ENCODE results near the gene SH3TC1.

SH3TC1 gene

DNA sequence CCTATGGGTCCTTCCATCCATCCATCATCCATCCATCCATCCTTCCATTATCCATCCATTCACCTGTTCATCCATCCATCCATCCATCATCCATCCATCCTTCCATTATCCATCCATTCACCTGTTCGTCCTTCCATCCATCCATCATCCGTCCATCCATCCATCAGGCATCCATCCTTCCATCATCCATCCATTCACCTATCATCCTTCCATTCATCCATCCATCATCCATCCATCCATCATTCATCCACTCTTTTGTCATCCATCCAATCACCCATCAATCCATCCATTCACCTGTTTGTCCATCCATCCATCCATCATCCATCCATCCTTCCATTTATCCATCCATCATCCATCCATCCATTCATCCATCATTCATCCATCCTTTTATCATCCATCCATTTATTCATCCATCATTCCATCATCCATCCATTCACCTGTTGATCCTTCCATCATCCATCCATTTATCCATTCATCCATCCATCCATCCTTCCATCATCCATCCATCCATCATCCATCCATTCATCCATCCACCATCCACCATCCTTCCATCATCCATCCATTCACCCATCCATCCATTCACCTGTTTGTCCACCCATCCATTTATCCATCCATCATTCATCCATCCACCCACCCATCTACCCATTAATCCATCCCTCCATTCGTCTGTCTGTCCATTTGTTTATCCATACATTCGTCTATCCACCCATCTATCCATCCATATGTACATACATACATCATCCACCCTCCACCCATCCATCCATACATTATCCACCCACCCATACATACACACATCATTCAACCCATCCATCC, 34.8 kb downstream of the SH3TC1 start:
- DNase-seq: no peak

- no peak for DNase-seq
Measured at GRCh38 chr4:8234715-8235114, 35.6 kb downstream of the SH3TC1 start.

GRCh38 chr4:8235224-8235623, 36.1 kb downstream of the SH3TC1 start:
- DNase-seq: no peak

DNA sequence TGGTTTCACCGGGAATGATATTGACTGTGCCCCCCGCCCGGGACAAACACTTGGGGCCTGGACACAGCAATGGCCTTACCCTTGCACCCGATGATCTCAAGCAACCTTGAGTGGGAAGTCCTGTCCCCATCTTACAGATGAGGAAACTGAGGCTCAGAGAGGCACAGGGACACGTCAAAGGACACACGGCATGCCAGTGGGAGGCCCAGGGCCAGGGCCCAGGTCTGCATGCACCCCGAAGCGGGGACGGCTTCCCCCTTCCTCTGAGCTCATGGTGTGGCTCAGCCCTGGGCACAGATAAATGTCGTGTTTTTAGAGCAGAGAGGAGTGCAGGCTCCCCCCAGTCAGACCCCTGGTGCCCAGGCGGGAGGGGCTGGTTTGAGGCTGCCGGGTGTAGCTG, 36.6 kb downstream of the SH3TC1 start:
- no peak for DNase-seq

GRCh38 chr4:8236106-8236919, 37.2 kb downstream of the SH3TC1 start:
- DNase-seq: no peak

DNA sequence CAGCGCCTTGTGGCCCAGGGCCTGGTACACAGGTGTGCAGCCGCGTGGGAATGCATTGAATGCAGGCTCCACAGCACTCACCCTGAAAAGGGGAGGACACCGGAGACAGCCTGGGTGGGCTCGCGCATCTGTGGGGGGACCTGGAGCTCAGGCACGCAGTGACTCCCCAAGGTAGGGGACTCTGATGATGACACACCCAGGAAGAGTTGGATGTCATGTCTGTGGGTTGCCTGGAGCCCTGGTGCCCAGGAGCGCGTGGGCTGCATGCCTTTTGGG, 37.8 kb downstream of the SH3TC1 start:
- DNase-seq: no peak

- DNase-seq: no peak
Measured at GRCh38 chr4:8237256-8237989, 38.3 kb downstream of the SH3TC1 start.

DNA sequence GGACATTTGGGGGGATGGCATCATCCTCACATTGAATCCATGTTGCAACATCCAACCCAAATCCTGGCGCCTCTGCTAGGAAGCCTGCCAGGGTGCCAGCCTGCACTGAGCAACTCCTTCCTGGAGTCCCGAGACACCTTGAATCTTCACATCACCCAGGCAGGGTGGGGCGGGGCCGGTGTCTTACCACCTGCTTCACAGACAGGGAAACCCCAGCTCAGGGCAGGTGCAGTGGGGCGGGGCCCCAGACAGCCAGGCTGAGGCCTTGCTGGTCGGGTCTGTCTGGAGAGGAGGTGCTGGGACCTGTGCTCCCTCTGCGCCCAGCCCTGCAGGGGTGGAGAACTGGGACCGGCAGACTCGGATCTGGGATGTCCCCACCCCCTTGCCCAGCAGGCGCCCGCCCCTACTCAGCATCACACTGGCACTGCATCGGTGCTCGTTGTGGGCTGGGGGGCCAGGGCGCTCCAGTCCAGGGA, 39.0 kb downstream of the SH3TC1 start:
- DNase-seq: no peak

DNA sequence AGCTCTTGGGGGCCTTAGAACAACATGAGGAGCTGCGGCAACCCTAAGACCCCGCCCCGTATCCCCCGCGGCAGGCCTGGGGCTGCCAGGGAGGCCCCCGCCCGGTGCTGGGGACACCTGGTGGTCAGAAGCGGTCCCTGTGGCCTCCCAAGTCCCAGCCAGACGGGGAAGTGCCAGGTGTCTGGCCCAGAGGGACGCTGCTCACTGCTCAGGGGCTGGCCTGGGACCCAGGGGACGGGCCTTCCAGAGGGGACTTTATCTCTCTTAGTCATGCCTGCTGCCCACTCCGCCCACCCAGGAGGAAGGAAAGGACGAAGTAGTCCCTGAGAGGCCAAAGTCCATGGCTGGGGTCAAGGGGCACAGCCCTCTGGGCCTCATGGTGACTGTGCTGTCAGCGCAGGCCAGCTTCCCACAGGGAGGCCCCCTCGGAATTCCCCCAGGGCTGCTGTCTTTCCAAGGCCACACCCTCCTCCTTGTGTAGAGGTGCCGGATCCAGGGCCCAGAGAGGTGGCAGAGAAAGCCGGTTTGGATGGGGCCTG, 39.5 kb downstream of the SH3TC1 start:
- DNase-seq: peak; percentile 38

GRCh38 chr4:8239226-8239625, 40.1 kb downstream of the SH3TC1 start:
- DNase-seq: no peak

DNA sequence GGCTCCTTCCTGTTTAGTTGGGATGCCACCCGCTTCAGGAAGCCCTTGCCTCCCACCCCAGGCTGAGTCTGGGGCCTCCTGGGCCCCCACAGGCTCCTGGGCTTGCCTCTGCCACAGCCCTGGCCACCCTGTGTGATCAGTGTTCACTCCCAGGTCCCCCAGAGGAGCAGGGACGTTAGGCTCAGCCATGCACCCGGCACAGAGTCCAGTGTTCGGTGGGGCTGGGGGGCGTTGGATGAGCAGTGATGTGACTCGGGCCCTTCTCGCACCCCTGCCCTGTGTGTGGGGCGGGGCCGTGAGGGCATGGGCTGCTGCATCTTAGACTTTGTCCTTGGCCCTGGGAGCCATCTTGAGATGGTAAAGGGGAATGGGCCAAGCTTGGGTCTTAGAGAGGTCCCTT, 40.6 kb downstream of the SH3TC1 start:
- DNase-seq: no peak

DNA sequence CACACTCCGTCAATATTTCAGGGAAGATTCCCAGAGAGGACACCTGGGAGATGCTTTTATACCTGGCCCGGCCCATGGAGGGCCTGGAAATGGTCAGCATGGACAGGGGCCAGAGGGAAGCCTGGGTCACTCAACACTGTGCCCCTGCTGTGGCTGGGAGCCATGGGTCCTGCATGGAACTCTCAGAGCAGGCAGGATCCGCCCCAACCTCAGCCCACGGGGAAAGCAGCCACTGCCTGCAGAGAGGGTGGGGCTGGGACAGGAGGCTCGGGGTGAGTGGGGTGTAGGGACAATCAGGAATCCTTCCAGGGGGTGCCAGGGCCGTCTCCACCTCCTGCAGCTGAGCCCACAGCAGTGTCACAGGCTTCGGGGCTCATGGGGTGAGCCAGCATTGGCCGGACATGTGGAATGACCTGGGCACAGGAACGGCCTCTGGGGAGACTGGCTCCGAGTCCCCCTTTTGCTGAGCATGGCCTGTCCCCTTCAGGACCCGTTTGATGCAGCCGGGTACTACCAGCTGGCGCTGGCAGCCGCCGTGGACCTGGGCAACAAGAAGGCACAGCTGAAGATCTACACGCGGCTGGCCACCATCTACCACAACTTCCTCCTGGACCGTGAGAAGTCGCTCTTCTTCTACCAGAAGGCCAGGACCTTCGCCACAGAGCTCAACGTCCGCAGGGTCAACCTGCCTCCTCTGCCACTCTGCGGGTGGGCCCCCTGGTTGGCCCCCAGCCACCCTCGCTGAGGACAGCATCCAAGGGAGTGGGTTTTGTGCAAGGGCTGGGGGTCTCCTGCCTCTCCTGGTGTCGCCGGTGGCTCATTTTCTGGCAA, 41.3 kb downstream of the SH3TC1 start:
- DNase-seq: no peak

DNA sequence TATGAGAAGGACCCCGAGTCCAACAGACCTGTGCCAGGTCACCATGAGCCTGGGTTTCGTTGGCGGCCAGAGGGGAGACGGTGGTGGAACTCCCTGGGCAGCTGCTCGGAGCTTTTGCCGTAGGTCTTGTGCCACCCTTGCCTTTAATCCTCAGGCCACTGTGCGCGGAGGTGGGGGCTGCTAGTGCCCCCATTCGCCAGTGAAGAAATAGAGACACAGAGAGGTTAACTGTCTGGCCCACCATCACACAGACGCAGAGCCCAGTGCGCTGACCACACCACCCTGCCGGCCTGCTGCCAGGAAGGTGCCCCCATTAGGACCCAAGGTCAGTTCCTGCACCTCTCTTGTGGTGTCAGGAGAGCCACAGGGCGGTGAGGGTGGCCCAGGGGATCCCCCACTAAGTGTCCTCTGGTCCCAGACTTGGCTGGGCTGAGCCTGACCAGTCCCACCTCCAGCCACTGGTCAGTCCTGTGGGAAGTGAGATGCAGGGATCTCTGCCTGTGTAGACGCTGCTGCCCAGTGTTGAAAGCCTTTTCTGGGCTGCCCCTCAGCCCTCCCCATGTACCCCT, 42.2 kb downstream of the SH3TC1 start:
- DNase-seq: no peak

- DNase-seq: peak; percentile 97
Measured at GRCh38 chr4:8241895-8242696, 43.0 kb downstream of the SH3TC1 start.

- DNase-seq: no peak
Measured at GRCh38 chr4:8242782-8243560, 43.9 kb downstream of the SH3TC1 start.

DNA sequence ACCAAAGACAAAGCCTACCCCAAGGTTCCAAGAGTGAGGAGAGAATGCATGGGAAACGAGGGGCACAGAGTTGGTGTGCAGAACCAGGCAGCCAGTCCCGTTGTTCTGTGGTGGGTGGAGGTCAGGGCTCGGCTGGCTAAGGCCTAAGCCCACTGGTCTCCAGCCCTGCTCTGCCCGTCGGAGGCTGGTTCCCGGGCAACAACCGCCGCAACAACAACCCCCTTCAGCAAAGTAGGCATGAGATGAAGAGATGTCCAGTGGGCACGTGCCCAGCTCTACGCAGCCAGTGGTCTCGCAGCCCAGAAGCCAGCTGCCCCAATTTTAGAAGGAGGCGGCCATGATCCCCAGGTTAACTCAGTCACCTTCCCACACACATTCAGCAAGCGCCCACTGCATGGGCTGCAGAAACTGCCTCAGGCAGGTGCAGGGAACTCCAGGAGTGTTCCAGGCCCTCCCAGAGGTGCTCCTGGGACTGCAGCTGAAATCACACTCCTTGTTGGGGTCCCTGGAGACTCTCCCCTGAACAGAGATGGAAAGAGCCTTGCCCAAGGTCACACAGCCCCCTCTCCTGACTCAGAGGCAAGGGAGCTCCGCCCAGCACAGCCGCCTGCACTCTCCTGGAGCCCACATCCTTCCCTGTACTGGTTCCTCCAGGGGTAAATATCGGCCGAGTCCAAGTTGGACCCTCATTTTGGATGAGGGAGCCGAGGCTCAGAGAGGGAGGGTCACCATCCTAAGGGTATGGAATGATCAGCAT, 45.1 kb downstream of the SH3TC1 start:
- no peak for DNase-seq

- no peak for DNase-seq
Measured at GRCh38 chr4:8244931-8245460, 45.9 kb downstream of the SH3TC1 start.

DNA sequence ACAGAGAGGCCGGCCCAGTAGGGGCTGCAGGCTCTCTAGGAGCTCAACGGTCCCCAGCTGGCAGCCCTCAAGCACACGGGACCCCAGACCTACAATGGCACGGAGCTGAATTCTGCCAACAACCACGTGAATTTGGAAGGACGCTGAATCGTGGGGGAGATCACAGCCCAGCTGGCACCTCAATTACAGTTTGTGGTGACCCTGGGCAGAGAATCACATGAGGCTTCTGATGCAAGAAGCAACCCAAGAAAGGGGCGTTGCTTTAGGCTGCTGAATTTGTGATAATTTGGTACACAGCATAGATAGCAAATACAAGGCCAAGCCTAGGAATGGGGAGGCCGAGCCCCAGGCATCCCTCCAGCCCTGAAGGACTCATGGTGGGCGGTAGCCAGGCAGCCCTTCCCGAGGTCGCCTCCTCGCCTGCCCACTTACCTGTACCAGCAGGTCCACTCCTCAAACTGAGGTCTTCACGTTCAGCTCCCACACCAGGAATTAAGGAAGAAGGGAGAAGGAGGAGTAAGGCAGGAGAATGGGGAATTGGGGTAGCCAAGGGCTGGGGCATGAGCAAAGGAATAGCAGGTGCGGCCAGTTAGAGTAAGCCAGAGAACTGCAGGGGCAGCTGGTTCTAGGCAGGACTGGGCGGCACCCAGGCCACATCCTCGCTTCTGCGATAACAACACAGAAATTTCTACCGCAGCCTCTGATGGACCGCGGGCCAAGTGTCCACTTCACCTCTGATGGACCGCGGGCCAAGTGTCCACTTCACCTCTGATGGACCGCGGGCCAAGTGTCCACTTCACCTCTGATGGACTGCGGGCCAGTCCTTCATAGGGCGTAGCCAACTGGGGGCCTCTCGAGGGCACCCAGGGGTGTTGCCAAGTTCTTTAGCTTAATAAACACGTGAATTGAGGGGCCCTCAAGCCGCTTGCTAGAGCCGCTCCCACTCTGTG, 47.1 kb downstream of the SH3TC1 start:
- no peak for DNase-seq
